NCI-H748 (cell line): ENCODE measurements around the gene CTNNA3.
"Not testable (repeated sequence)": the region's sequence is repeated elsewhere in the genome, so short reads cannot be mapped to it uniquely, and the experiment has no call there.

Experiments used
- DNase-seq: peaks from one replicate; lab custom pipeline; 2025; ENCODE audit not compliant: unreplicated experiment; lab: John Stamatoyannopoulos, UW

Gene CTNNA3

DNA sequence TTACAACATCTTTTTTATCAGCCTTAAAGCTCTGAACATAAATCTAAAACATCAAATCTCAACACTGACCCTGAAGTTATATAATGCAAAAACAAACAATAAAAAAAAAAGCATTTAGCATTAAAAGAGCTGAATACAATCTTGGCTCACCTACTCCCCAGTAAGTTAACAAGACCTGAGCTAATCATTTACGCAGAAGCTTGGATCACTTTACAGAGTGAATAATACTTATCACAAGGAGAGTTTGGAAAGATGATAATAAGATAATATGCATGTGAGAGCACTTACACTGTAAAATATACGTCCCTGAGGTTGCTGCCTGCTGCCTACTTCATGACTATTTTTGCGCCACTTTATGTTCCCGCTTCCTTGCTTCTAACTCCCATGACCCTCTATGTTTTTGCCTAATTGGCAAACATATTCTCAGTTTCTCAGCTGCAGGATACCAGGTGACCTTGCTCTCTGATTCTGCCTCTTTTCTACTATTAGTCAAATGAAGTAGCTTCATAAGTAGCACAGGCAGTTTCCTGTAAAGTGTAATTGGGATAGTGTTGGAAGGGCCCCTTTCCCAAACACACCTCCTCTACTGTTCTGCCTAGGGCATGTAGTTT is 436.6 kb downstream of the CTNNA3 start:
- no peak for DNase-seq

DNA sequence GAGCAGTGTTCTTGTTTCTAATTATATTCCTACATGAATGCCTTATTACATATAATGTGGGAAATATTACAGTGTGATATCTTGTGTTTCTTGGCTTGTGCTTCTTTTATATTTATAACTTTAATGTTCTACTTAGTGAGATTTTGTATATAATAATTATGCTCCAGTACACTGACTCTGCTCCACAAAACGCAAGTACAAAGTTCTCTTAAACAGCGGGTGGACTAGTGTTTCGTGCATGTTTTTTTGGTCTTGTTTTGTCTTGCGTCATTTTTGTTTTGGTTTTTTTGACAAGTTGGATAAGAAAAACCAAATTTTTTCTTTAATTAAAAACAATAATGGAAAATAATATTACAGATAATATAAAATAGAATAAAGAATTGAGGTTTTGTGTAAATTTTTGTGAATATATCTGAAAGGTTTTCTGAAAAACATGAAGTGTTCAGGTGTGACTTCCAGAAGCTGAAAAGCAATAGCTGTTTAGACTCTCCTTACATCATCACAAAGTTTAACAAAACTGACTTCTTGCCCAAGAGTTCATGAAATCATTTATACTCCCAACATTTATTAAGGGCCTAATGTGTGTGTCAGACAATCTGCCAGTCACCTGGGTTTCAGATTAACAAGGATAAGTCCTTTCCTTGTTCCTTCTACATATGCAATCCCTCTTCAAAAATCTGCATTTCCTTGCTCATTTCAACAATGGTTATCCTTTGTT is 438.4 kb downstream of the CTNNA3 start:
- DNase-seq, result no peak

DNA sequence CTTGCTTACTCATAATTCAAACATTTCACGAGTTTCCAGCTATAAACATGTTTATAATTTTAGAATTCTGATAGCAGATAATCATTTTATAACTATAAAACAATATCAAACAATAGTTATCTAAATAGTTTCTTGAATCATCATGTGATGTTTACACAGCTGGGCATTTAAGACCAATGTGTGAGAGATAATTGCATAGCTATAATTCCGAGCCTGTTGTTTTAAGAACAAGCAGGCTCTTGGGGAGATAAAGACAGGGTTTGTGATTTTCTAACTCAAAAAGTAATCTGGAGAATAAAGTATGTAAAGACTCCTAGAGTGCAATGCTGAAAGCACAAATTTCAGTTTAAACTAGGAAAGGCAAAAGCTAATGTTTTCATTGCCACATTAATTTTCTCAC is 439.0 kb downstream of the CTNNA3 start:
- DNase-seq, result peak; percentile 74

DNA sequence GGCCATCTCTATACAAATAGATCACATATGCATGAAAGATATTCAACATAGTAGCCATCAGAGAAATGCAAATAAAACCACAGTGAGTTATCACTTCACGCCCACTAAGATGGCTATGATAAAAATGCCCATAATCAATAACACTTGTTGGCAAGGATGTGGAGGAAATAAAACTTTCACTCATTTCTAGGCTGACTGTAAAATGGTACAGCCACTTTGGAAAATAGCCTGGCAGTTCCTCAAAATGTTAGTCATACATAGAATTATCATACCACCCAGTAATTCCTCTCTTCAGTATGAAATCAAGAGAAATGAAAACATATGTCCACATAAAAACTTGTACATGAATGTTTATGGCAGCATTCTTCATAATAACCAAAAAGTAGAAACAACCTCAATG is 445.3 kb downstream of the CTNNA3 start:
- DNase-seq, result no peak

DNA sequence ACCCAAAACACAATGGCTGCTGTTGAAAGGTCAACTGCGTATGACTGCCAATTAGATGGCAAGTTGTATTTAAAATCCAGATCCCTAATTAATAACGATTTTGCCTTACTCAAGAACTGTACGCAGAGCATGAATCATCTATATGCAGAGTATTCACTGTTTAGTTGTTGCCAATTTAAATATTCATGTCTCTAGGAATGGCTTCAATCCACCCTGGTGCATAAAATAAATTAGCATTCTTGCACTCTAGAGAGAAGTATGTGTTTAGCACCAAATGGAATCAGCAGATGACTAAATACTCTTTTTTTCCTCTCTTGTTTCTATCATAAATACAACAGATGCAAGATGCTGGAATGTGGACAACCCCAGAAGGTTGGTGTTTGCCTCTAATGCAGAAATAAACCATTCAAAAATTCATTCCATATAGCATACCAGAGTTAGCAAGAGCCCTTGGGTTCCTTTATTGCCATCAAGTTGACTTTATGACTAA is 449.9 kb downstream of the CTNNA3 start:
- no peak for DNase-seq

DNA sequence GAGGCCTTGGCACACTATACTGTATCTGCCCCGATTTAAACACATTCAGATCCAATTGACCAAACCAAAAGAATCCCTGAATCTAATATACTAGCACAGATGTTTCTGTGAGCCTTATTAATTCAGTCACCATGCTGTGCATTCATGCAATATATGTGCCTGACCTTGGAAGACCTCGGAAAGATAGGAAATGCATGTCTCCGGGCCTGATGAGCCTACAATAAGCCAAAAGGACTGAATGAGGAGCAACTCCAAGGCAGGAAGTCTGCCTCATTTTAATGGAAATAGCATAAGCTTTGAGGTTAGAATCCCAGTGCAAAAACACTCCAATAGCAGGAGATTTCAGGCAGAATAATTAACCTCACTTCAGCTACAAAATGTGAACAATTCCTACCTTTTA is 453.5 kb downstream of the CTNNA3 start:
- no peak for DNase-seq

DNA sequence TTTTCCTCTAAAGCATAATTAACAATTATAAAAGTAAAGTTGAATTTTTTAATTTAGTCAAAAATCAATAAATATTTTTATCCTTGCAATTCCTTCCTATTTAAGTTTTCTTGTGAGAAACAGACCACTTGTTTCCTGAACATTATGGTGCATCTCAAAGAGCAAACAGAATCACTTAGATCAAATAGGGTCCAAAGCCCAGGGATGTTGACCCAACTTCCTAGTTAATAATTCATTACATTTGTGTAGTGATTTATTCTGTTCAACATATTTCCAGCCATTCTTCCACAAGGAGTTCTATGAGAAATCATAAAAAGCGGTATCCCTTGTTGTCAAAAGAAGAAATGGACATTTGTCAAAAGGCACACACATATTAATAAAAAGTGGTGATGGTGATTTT is 454.5 kb downstream of the CTNNA3 start:
- DNase-seq, result no peak

DNA sequence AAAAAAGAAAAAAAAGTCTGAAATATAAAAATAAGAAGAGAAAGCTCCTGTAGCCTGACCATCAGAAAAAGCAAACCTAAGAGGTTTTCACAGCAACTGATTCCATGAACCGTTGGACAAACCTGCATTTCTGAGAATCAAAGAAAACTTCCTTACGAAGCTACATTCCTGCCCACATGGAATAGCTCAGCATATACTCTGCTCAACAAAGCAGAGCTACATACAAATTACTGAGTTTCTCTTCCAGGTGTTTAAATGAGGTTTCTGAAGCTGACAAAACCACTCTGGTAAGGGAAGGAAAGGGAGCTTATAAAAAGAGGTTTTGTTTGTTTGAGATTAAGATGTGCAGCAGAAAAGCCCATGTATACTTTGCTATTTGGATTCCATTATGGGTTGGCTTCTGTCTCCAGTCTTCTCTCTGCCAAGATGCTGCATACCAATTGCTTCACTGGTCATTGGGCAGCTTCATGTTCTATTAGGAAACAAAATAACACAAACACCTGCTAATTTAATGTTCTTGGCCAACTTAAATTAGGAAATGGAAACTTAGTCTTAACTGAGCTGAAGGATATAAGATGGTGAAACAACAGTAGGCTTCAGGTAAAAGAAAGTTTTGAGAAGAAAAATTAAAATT is 456.0 kb downstream of the CTNNA3 start:
- DNase-seq, result no peak

DNA sequence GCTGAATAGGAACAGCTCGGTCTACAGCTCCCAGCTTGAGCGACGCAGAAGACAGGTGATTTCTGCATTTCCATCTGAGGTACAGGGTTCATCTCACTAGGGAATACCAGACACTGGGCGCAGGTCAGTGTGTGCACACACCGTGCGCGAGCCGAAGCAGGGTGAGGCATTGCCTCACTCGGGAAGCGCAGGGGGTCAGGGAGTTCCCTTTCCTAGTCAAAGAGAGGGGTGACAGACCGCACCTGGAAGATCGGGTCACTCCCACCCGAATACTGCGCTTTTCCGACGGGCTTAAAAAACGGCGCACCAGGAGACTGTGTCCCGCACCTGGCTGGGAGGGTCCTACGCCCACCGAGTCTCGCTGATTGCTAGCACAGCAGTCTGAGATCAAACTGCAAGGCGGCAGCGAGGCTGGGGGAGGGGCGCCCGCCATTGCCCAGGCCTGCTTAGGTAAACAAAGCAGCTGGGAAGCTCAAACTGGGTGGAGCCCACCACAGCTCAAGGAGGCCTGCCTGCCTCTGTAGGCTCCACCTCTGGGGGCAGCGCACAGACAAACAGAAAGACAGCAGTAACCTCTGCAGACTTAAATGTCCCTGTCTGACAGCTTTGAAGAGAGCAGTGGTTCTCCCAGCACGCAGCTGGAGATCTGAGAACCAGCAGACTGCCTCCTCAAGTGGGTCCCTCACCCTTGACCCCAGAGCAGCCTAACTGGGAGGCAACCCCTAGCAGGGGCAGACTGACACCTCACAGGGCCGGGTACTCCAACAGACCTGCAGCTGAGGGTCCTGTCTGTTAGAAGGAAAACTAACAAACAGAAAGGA is 465.1 kb downstream of the CTNNA3 start:
- peak; percentile 57 for DNase-seq

DNA sequence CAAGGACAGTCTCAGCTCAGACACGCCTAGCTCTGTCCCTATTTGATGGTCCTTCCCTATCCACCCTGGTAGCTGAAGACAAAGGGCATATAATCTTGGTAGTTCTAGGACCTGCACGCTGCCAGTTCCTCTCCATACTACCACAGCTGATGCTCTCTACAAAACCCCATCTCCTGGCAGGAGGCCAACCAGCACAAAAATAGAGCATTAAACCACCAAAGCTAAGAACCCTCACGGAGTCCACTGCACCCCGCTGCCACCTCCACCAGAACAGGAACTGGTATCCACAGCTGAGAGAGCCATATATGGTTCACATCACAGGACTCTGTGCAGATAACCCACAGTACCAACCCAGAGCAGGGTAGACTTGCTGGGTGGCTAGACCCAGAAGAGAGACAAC is 470.8 kb downstream of the CTNNA3 start:
- peak; percentile 1 for DNase-seq

DNA sequence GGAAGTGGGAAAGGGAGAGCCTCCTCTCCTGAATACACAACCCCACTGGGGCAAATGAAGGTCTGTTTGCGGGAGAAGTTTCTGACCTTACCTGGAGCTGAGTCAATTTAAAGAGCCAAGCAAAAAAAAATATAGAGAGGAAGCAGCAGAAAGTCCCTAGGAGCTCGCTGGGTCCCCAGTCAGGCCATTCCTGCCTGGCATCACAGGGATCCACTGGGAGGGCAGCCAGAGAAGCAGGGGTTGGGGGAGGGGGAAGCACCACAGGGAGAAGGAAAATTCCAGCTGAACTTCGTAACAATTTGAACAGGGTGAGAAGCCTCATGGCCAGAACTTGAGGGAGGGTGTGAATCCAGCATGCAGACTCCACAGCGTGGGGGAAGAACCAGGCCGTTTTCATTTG is 471.4 kb downstream of the CTNNA3 start:
- no peak for DNase-seq

DNA sequence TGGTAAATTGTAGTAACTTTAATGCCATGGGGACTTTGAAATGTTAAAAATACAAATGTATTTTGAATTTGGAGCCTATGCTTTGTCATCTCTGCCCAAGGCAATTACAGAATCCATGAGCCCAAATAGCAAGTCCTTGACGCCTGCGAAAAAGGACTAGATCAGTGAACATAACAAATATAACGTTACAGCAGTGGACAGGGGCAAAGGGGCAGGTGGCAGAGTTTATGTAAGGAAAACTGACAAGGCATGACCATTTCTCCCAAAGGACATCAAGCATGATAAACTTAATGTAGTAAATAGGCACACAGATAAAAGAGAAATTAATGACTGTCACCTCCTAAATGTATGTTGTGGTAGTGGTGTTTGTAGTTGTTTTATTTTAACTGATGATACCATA is 473.1 kb downstream of the CTNNA3 start:
- no peak for DNase-seq

DNA sequence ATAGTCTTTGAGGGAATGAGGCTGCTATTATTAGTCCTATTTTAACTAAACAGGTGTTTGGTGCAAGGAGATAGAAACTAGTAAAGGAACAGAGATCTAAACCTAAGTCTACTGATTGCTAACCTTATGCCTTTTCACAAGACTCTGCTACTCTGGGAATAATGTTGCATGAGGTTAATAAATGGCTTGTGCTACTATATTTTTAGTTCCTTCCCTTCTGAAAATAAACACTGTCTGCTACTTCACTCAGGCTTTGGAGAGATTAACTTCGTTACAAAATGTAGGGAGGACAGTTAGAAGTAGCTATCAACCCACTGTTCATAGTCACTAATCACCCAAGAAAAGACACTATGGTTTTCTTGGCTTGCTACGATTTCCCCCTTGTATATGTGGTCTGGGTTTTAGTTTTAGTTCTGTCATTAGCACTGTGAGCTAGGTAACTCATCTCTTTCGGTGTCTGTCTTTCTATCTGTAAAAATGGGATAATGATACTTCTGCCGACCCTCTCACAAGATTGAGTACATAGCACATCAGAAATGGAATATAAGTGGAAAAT is 474.0 kb downstream of the CTNNA3 start:
- DNase-seq, result no peak

DNA sequence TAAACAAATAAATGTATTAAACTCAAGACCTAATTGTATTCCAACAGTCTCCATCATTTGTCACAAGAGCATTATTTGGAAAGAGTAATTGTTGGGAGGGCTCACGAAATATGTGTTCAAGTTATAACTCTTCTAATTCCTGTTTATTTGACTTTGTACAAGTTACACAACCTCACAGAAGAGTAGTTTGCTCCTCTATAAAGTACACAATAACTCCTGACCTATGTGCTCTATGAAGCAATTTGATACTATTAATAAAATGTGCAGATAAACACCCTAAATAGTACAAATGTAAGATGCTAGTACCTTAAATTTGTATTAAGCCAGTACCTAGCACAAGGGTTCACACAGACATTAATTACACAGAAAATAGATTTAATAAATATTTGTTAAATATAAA is 484.3 kb downstream of the CTNNA3 start:
- DNase-seq, result no peak

DNA sequence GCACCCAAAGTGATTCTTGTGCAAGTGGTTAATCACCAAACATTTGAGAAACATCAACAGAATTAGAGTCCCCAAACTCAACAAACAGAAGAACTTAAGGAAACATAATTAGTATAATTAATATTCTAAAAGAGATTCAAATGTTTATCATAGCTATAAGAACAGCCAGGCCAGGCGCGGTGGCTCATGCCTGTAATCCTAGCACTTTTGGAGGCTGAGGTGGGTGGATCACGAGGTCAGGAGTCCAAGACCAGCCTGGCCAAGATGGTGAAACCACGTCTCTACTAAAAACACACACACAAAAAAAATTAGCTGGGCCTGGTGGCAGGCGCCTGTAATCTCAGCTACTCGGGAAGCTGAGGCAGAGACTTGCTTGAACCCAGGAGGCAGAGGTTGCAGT is 488.1 kb downstream of the CTNNA3 start:
- DNase-seq, result not testable (repeated sequence)

DNA sequence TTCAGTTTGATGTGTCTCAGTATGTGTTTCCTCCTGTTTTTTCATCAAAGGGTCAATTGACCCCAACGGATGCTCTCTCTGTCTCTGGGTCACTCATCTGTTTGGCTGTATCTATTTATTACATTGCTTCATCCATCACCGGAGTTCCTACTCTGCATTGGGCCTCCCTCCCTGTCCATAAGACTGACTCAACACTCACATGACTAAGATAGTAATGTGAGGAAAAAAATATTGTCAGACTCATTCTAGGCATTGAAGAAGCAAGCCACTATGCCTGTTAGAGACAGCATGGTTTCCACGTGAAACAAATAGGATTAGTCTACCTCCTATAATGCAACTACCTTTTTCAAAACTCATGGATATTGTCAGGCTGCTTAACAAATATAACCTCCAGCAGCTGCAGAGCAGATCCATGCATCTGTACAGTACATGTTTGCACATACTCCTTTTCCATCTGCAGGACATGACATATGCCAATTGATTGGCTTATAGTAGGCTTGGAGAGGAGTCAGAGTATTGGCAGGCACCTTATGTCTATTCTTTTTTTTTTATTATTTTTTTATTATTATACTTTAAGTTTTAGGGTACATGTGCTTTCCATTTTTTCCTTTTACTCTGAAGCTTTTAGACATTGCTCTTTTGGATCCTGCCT is 495.0 kb downstream of the CTNNA3 start:
- no peak for DNase-seq

DNA sequence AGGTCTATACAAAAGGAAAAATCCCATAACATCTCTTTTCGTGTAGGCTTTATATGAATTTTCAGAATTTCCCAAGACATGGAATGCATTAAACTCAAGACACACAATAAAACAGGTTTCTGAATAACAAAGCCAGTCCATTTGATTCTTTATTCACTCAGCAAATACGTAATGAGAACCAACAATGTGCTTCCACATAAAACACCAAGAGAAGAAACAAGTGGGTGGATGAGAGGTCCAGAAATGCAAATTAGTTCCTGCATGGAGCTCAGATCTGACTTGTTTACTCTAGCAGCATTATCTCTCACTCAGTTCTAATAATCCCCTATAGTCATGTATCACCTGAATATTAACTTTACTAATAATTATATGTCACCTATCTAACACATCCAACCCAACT is 520.6 kb downstream of the CTNNA3 start:
- no peak for DNase-seq

DNA sequence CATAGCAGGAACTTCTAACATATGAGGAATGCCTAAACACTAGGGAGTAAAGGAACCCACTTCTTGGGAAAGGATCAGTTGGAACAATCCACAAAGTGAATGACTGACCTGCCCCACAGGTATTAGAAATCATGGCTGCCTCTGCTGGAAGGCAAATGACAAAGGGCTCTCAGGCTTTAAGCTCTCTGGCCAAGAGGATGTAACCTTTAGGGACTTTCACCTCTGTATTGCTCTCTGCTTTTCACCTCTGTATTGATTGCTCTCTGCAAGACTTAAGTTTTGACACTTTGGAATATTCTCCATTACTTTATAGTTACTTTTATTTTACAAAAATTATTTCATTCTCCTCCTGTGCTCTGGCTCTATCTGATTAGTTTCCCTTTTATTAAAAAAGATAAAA is 522.2 kb downstream of the CTNNA3 start:
- DNase-seq, result no peak

DNA sequence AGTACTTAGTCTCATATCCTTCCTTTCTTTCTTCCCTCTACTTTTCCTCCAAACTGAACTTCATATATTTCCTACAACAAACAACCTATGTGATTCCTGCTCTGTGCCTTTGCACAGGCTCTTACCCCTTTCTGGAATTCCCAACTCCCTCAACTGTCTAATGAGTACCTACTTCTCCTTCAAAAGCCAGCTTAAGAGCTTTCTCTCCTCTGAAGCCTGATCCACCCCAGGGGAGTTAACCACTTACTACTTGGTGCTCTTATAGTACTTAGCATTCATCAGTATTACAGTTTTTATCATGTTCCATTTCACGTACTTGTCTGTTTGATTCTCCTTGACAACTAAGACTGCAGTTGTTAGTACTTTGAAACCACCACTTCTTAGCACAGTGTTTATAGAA is 524.0 kb downstream of the CTNNA3 start:
- no peak for DNase-seq

DNA sequence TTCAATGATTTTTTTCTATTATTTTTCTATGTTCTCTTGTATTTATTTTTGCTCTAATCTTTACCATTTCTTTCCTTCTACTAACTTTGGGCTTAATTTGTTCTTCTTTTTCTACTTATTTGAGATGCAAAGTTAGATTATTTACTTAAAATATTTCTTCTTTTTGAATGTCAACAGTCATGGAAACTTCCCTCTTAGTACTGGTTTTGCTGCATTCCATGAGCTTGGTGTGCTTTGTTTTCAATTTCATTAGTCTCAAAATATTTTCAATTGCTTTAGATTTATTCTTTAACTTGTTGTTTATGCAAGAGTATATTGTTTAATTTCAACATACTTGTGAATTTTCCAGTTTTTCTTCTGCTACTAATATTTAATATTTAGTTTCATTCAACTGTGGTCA is 539.8 kb downstream of the CTNNA3 start:
- DNase-seq, result no peak

DNA sequence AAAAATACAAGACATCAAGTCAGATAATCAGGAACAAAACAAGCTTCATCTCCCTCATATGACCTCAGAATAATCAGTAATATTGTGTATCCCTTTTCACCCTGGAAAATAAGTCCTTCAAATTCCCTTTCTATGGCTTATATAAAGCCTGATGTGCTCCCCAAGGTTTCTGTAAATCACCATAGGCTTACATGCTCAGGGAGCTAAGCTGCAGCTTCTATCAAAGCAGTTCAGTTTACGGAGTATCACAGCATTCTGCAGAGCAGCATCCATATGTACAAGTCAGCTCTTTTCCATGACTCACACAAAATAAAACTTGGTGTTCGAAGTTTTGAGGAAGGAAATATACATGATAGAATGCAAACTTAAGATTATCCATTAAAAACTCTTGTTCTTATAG is 544.5 kb downstream of the CTNNA3 start:
- DNase-seq, result no peak
